HG03108 (cell line): ENCODE data around the gene BLVRB.

Experiments used
- ATAC-seq: cut with Tn5 transposase; IDR thresholded peaks from one replicate; pipeline ENCODE4 v1.9.1; 2021; ENCODE audit warnings: moderate library complexity; ENCODE audit not compliant: unreplicated experiment

Gene BLVRB

GRCh38 chr19:40424637-40425449 lies 40.7 kb downstream of the BLVRB start:
- no peak for ATAC-seq

- no peak for ATAC-seq
Observed at GRCh38 chr19:40423938-40424337, 41.6 kb downstream of the BLVRB start.

- no peak for ATAC-seq
Observed at GRCh38 chr19:40422748-40423566, 42.6 kb downstream of the BLVRB start.

- no peak for ATAC-seq
Observed at GRCh38 chr19:40421993-40422747, 43.4 kb downstream of the BLVRB start.

- peak; percentile 36 for ATAC-seq
Observed at GRCh38 chr19:40420766-40421765, 44.5 kb downstream of the BLVRB start.

GRCh38 chr19:40420451-40420765 lies 45.1 kb downstream of the BLVRB start:
- no peak for ATAC-seq

- no peak for ATAC-seq
Observed at GRCh38 chr19:40419780-40420179, 45.8 kb downstream of the BLVRB start.

- ATAC-seq, result no peak
Observed at GRCh38 chr19:40419066-40419612, 46.4 kb downstream of the BLVRB start.

- no peak for ATAC-seq
Observed at GRCh38 chr19:40418040-40418439, 47.5 kb downstream of the BLVRB start.

- ATAC-seq, result no peak
Observed at GRCh38 chr19:40417643-40417981, 47.9 kb downstream of the BLVRB start.

- ATAC-seq, result peak; percentile 28
Observed at GRCh38 chr19:40416918-40417642, 48.5 kb downstream of the BLVRB start.

GRCh38 chr19:40415768-40416167 lies 49.8 kb downstream of the BLVRB start:
- no peak for ATAC-seq

GRCh38 chr19:40414542-40415535 lies 50.7 kb downstream of the BLVRB start:
- no peak for ATAC-seq

GRCh38 chr19:40413291-40413845 lies 52.2 kb downstream of the BLVRB start, which contains the start of gene PRX:
Gene PRX, minus strand, starts transcription at chr19:40413378. Its CDS starts 5,446 bp downstream, at chr19:40407932.
- ATAC-seq, result no peak

GRCh38 chr19:40412866-40413265 lies 52.7 kb downstream of the BLVRB start:
- no peak for ATAC-seq

GRCh38 chr19:40411958-40412499 lies 53.5 kb downstream of the BLVRB start:
- no peak for ATAC-seq

GRCh38 chr19:40411125-40411842 lies 54.3 kb downstream of the BLVRB start:
- no peak for ATAC-seq
